HEK293 (cell line): ENCODE measurements around the gene KIF9.
A peak's percentile ranks its signal among the peaks of the same experiment; 100 is the strongest.

Source experiments
- CTCF ChIA-PET: fragments of 350-600 bp; formaldehyde crosslinking; extraction: SDS; loops from one replicate; lab custom pipeline; 2021; ENCODE audit warnings: antibody characterized with exemption; lab: Yijun Ruan, JAX
- POLR2A ChIA-PET: fragments of 300-600 bp; formaldehyde crosslinking; extraction: SDS; loops from one replicate; lab custom pipeline; 2020; ENCODE audit warnings: antibody characterized with exemption, inconsistent platforms; lab: Yijun Ruan, JAX
- H3K27ac ChIP-seq: fragments of 200-500 bp; sonication (Bioruptor generic); 2 replicates; pipeline ENCODE4 v1.5.1; 2014; ENCODE audit warnings: low read depth, low read length, control low read depth, inconsistent platforms; ENCODE audit errors: extremely low read depth
- H3K36me3 ChIP-seq, 2 experiments: fragments of 200-500 bp in 1 of 2; sonication (Bioruptor generic) in 1 of 2; 1 replicate in 1 of 2; 2 replicates in 1 of 2; pipeline ENCODE4 v1.5.1; 2014 to 2017; ENCODE audit warnings: inconsistent platforms in 2 of 2, low read length in 2 of 2; ENCODE audit not compliant: control insufficient read depth in 2 of 2, insufficient read depth in 1 of 2
- H3K4me1 ChIP-seq: fragments of 200-500 bp; sonication (Bioruptor generic); 2 replicates; pipeline ENCODE4 v1.5.1; 2014; ENCODE audit warnings: mild to moderate bottlenecking, low read length, inconsistent platforms; ENCODE audit not compliant: control insufficient read depth, insufficient read depth
- H3K4me3 ChIP-seq: 2 replicates; pipeline ENCODE4 v1.5.1; 2011; ENCODE audit warnings: low read depth, mild to moderate bottlenecking, control low read depth, low read length, moderate library complexity
- H3K9me3 ChIP-seq: fragments of 200-500 bp; sonication (Bioruptor generic); 2 replicates; pipeline ENCODE4 v1.5.1; 2014; ENCODE audit warnings: low read depth, low read length, inconsistent platforms; ENCODE audit not compliant: control insufficient read depth, insufficient read depth
- GLIS1 ChIP-seq: fragments of 450-650 bp; formaldehyde crosslinking; IDR thresholded peaks from 2 replicates; pipeline ENCODE4 v1.5.1; 2016; ENCODE audit warnings: missing biosample characterization, missing genetic modification characterization
- MEIS1 ChIP-seq: sonication (generic); formaldehyde crosslinking; IDR thresholded peaks from 2 replicates; pipeline ENCODE4 v1.8.1; 2022; ENCODE audit warnings: missing genetic modification reagents, mild to moderate bottlenecking, borderline replicate concordance
- SCRT1 ChIP-seq: fragments of 450-650 bp; formaldehyde crosslinking; IDR thresholded peaks from 2 replicates; pipeline ENCODE4 v1.5.1; 2016; ENCODE audit warnings: missing biosample characterization, missing genetic modification characterization, borderline replicate concordance
- ZFHX2 ChIP-seq: fragments of 450-650 bp; formaldehyde crosslinking; conservative IDR thresholded peaks from 2 replicates; pipeline ENCODE4 v1.5.1; 2016; ENCODE audit warnings: missing biosample characterization, missing genetic modification characterization
- ZNF114 ChIP-seq: fragments of 450-650 bp; formaldehyde crosslinking; IDR thresholded peaks from 2 replicates; pipeline ENCODE4 v1.5.0; 2017; ENCODE audit warnings: missing biosample characterization, missing genetic modification characterization
- ZNF140 ChIP-seq: fragments of 450-650 bp; formaldehyde crosslinking; IDR thresholded peaks from 2 replicates; pipeline ENCODE4 v1.5.1; 2016; ENCODE audit warnings: missing biosample characterization, missing genetic modification characterization
- ZNF169 ChIP-seq: fragments of 450-650 bp; formaldehyde crosslinking; IDR thresholded peaks from 2 replicates; pipeline ENCODE4 v1.5.1; 2016; ENCODE audit warnings: missing biosample characterization, missing genetic modification characterization
- ZNF221 ChIP-seq: fragments of 450-650 bp; formaldehyde crosslinking; IDR thresholded peaks from 2 replicates; pipeline ENCODE4 v1.5.1; 2017; ENCODE audit warnings: missing biosample characterization, missing genetic modification characterization, borderline replicate concordance
- ZNF391 ChIP-seq: fragments of 450-650 bp; formaldehyde crosslinking; IDR thresholded peaks from 2 replicates; pipeline ENCODE4 v1.5.1; 2016; ENCODE audit warnings: low read depth, missing biosample characterization, missing genetic modification characterization, borderline replicate concordance
- ZNF426 ChIP-seq: fragments of 450-650 bp; formaldehyde crosslinking; IDR thresholded peaks from 2 replicates; pipeline ENCODE4 v1.5.1; 2017; ENCODE audit warnings: missing biosample characterization, missing genetic modification characterization, mild to moderate bottlenecking, inconsistent platforms, moderate library complexity
- ZNF555 ChIP-seq: fragments of 450-650 bp; formaldehyde crosslinking; conservative IDR thresholded peaks from 2 replicates; pipeline ENCODE4 v1.5.1; 2017; ENCODE audit warnings: missing biosample characterization, mild to moderate bottlenecking, missing genetic modification characterization, inconsistent platforms
- ZNF621 ChIP-seq: fragments of 450-650 bp; formaldehyde crosslinking; IDR thresholded peaks from 2 replicates; pipeline ENCODE4 v1.5.1; 2017; ENCODE audit warnings: missing biosample characterization, missing genetic modification characterization
- ZNF664 ChIP-seq: fragments of 450-650 bp; formaldehyde crosslinking; IDR thresholded peaks from 2 replicates; pipeline ENCODE4 v1.5.1; 2016; ENCODE audit warnings: missing biosample characterization, missing genetic modification characterization
- TF ChIP-seq, protein P1 (sequence below): fragments of 450-650 bp; formaldehyde crosslinking; IDR thresholded peaks from 2 replicates; pipeline ENCODE4 v1.5.1; 2016; ENCODE audit warnings: missing biosample characterization, missing genetic modification characterization
- TF ChIP-seq, protein P2 (sequence below): fragments of 450-650 bp; formaldehyde crosslinking; conservative IDR thresholded peaks from 2 replicates; pipeline ENCODE4 v1.5.1; 2016; ENCODE audit warnings: low read depth, missing biosample characterization, missing genetic modification characterization
- TF ChIP-seq, protein P3 (sequence below): fragments of 450-650 bp; formaldehyde crosslinking; IDR thresholded peaks from 2 replicates; pipeline ENCODE4 v1.5.1; 2016; ENCODE audit warnings: missing biosample characterization, missing genetic modification characterization
- TF ChIP-seq, protein P4 (sequence below): fragments of 450-650 bp; formaldehyde crosslinking; IDR thresholded peaks from 2 replicates; pipeline ENCODE4 v1.5.1; 2017; ENCODE audit warnings: missing biosample characterization, missing genetic modification characterization

The KIF9 gene

DNA sequence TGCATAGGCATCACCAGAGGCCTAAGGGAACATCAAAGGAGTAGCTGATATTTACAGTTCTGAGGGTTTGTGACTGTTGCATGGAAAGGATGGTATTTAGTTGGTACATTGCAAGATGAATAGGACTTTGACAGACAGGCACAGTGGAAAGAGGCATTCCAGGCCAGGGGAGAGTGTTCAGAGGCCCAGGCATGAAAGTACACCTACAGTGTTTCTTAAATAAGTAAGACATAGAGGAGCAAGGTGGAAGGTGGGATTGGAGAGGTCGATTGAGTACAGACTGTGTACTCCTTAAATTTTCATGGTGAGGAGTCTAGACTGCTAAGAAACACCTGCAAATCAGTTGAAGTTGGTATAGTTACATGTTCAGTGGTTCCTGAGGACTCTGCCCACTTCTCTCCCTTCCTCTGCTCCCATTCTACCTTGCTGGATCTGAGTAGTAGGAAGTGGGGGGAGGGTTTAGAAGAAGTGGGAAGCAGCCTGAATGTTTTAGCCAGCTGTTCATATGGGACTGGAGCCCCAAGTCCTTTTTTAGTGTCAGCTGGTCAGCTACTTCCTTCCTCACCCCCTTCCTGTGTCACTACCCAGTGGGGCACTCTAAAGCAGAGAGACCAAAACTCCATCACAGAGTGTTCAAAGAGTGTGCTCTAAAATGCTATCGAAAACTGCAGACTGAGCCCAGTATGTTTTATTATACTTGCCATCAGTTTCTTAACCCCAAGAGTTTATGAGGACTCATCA, 14.1 kb upstream of the KIF9 start:
- ChIA-PET POLR2A (no interaction called here), CTCF (no interaction called here)
- Histone ChIP-seq H3K9me3 (no peaks in the 10 kb centered on the region), H3K4me1 (no peaks in the 10 kb centered on the region), H3K27ac (no peak overlapping the region), H3K4me3 (no peak overlapping the region), H3K36me3 (peaks cover 0 to 5% of the 10 kb centered on the region in 2 experiments; a peak in 1 of 3 replicates)
- TF ChIP-seq ZNF664 (tag by site-specific recombination) (no peak), ZNF114 (tag by site-specific recombination) (no peak), ZNF555 (tag by site-specific recombination) (no peak)
- TF ChIP-seq, protein P1, sequence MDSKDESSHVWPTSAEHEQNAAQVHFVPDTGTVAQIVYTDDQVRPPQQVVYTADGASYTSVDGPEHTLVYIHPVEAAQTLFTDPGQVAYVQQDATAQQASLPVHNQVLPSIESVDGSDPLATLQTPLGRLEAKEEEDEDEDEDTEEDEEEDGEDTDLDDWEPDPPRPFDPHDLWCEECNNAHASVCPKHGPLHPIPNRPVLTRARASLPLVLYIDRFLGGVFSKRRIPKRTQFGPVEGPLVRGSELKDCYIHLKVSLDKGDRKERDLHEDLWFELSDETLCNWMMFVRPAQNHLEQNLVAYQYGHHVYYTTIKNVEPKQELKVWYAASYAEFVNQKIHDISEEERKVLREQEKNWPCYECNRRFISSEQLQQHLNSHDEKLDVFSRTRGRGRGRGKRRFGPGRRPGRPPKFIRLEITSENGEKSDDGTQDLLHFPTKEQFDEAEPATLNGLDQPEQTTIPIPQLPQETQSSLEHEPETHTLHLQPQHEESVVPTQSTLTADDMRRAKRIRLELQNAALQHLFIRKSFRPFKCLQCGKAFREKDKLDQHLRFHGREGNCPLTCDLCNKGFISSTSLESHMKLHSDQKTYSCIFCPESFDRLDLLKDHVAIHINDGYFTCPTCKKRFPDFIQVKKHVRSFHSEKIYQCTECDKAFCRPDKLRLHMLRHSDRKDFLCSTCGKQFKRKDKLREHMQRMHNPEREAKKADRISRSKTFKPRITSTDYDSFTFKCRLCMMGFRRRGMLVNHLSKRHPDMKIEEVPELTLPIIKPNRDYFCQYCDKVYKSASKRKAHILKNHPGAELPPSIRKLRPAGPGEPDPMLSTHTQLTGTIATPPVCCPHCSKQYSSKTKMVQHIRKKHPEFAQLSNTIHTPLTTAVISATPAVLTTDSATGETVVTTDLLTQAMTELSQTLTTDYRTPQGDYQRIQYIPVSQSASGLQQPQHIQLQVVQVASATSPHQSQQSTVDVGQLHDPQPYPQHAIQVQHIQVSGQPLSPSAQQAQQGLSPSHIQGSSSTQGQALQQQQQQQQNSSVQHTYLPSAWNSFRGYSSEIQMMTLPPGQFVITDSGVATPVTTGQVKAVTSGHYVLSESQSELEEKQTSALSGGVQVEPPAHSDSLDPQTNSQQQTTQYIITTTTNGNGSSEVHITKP (tag by site-specific recombination): peak; percentile 67

DNA sequence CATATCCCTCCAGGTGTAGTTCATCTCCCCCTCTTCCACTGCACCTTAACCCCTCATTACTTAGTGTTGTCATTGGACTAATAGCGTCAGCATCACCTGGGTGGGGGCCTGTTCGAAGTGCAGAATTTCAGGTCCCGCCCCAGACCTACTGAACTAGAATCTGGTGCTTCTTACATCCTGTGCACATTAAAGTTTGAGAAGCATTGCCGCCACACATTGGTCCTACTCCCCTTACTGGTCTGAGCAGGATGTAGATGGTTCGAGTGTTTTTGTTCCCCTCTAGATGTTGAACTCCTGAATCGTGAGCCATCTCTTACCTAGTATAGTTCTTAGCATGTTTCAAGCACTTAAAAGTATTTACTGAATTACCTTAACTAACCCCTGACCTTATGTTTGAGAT, 13.4 kb upstream of the KIF9 start:
- POLR2A ChIA-PET: no interaction called here
- no peak for TF ChIP-seq ZNF426 (tag by site-specific recombination)
- TF ChIP-seq ZNF140: no peak
- no peak for TF ChIP-seq ZNF169
- no peak for TF ChIP-seq ZNF391
- TF ChIP-seq, protein P2, sequence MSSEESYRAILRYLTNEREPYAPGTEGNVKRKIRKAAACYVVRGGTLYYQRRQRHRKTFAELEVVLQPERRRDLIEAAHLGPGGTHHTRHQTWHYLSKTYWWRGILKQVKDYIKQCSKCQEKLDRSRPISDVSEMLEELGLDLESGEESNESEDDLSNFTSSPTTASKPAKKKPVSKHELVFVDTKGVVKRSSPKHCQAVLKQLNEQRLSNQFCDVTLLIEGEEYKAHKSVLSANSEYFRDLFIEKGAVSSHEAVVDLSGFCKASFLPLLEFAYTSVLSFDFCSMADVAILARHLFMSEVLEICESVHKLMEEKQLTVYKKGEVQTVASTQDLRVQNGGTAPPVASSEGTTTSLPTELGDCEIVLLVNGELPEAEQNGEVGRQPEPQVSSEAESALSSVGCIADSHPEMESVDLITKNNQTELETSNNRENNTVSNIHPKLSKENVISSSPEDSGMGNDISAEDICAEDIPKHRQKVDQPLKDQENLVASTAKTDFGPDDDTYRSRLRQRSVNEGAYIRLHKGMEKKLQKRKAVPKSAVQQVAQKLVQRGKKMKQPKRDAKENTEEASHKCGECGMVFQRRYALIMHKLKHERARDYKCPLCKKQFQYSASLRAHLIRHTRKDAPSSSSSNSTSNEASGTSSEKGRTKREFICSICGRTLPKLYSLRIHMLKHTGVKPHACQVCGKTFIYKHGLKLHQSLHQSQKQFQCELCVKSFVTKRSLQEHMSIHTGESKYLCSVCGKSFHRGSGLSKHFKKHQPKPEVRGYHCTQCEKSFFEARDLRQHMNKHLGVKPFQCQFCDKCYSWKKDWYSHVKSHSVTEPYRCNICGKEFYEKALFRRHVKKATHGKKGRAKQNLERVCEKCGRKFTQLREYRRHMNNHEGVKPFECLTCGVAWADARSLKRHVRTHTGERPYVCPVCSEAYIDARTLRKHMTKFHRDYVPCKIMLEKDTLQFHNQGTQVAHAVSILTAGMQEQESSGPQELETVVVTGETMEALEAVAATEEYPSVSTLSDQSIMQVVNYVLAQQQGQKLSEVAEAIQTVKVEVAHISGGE: no peak
- TF ChIP-seq SCRT1: no peak
- no peak for TF ChIP-seq ZFHX2 (tag by site-specific recombination)
- no peak for TF ChIP-seq MEIS1 (CRISPR knock-in tag)
- no peak for TF ChIP-seq ZNF221 (tag by site-specific recombination)
- TF ChIP-seq ZNF664 (tag by site-specific recombination): no peak
- TF ChIP-seq, protein P3, sequence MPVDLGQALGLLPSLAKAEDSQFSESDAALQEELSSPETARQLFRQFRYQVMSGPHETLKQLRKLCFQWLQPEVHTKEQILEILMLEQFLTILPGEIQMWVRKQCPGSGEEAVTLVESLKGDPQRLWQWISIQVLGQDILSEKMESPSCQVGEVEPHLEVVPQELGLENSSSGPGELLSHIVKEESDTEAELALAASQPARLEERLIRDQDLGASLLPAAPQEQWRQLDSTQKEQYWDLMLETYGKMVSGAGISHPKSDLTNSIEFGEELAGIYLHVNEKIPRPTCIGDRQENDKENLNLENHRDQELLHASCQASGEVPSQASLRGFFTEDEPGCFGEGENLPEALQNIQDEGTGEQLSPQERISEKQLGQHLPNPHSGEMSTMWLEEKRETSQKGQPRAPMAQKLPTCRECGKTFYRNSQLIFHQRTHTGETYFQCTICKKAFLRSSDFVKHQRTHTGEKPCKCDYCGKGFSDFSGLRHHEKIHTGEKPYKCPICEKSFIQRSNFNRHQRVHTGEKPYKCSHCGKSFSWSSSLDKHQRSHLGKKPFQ (tag by site-specific recombination): no peak
- no peak for TF ChIP-seq GLIS1 (tag by site-specific recombination)
- TF ChIP-seq, protein P4, sequence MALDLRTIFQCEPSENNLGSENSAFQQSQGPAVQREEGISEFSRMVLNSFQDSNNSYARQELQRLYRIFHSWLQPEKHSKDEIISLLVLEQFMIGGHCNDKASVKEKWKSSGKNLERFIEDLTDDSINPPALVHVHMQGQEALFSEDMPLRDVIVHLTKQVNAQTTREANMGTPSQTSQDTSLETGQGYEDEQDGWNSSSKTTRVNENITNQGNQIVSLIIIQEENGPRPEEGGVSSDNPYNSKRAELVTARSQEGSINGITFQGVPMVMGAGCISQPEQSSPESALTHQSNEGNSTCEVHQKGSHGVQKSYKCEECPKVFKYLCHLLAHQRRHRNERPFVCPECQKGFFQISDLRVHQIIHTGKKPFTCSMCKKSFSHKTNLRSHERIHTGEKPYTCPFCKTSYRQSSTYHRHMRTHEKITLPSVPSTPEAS (tag by site-specific recombination): no peak
- TF ChIP-seq ZNF621: no peak
- CTCF ChIA-PET: no interaction called here
- H3K27ac ChIP-seq: no peak overlapping the region
- H3K9me3 ChIP-seq: no peaks in the 10 kb centered on the region
- H3K4me3 ChIP-seq: no peak overlapping the region
- H3K4me1 ChIP-seq: no peaks in the 10 kb centered on the region
- peaks cover 0 to 7% of the 10 kb centered on the region in 2 experiments; a peak in 1 of 3 replicates for H3K36me3 ChIP-seq
